SK-N-SH (cell line): ENCODE results near the gene LTBP1. TPM values are rescaled to one million over a fixed set of nuclear protein-coding genes. Genes with fewer than 3 reads are reported as not detected.

Experiments
- CTCF ChIA-PET: fragments of 300-600, 350-600 bp; formaldehyde crosslinking; extraction: SDS; loops from one replicate; lab custom pipeline; 2021; lab: Yijun Ruan, JAX
- POLR2A ChIA-PET: fragments of 350-600 bp; sonication (Branson Sonifier 250); formaldehyde crosslinking; extraction: SDS; loops from one replicate; lab custom pipeline; 2020; ENCODE audit warnings: antibody characterized with exemption, inconsistent platforms; lab: Yijun Ruan, JAX
- DNase-seq: peaks from one replicate; pipeline ENCODE4 v3.0.0; 2012
- H2AFZ ChIP-seq: fragments of 200-600 bp; sonication (generic); 2 replicates; pipeline ENCODE4 v1.8.1; 2016; ENCODE audit warnings: antibody characterized with exemption, mild to moderate bottlenecking, low read depth
- H3F3A ChIP-seq: fragments of 200-600 bp; sonication (generic); replicated peaks from 2 replicates; pipeline ENCODE3; 2016; ENCODE audit warnings: antibody characterized with exemption, mild to moderate bottlenecking; ENCODE audit not compliant: insufficient read depth
- H3K27ac ChIP-seq, 2 experiments: fragments of 200-500 bp in 1 of 2; fragments of 200-600 bp in 1 of 2; sonication (Bioruptor generic) in 1 of 2; sonication (generic), shearing (Covaris generic) in 1 of 2; 2 replicates each; pipeline versions ENCODE4 v1.5.1 to v1.6.1; 2014 to 2016; ENCODE audit warnings: low read depth in 2 of 2, inconsistent platforms in 1 of 2, low read length in 1 of 2, mild to moderate bottlenecking in 1 of 2, mixed read lengths in 1 of 2
- H3K27me3 ChIP-seq: fragments of 200-600 bp; sonication (generic), shearing (Covaris generic); 2 replicates; pipeline ENCODE4 v1.6.1; 2016; ENCODE audit warnings: mixed run types; ENCODE audit not compliant: insufficient read depth
- H3K36me3 ChIP-seq, 2 experiments: fragments of 200-500 bp in 1 of 2; fragments of 200-600 bp in 1 of 2; sonication (Bioruptor generic) in 1 of 2; sonication (generic) in 1 of 2; replicated peaks in 1 of 2; 2 replicates each; pipeline versions ENCODE3 to v1.5.1; 2014 to 2016; ENCODE audit warnings: low read length in 1 of 2, mild to moderate bottlenecking in 1 of 2; ENCODE audit not compliant: insufficient read depth in 2 of 2, control insufficient read depth in 1 of 2
- H3K4me1 ChIP-seq, 2 experiments: fragments of 200-500 bp in 1 of 2; fragments of 200-600 bp in 1 of 2; sonication (Bioruptor generic) in 1 of 2; sonication (generic), shearing (Covaris generic) in 1 of 2; 2 replicates each; pipeline versions ENCODE4 v1.5.1 to v1.6.1; 2014 to 2016; ENCODE audit warnings: low read depth in 1 of 2, low read length in 1 of 2, mixed run types in 1 of 2; ENCODE audit not compliant: insufficient read depth in 2 of 2, control insufficient read depth in 1 of 2
- H3K4me2 ChIP-seq: fragments of 200-600 bp; sonication (generic), shearing (Covaris generic); 2 replicates; pipeline ENCODE4 v1.6.1; 2017; ENCODE audit warnings: mixed run types
- H3K4me3 ChIP-seq, 2 experiments: fragments of 200-500 bp in 1 of 2; fragments of 200-600 bp in 1 of 2; sonication (Bioruptor generic) in 1 of 2; sonication (generic), shearing (Covaris generic) in 1 of 2; 2 replicates each; pipeline versions ENCODE4 v1.5.1 to v1.8.1; 2014 to 2016; ENCODE audit warnings: low read depth in 2 of 2, inconsistent platforms in 1 of 2, low read length in 1 of 2, mild to moderate bottlenecking in 1 of 2, mixed read lengths in 1 of 2, moderate library complexity in 1 of 2
- H3K79me2 ChIP-seq: fragments of 200-600 bp; sonication (generic); 2 replicates; pipeline ENCODE4 v1.8.1; 2017; ENCODE audit warnings: mild to moderate bottlenecking; ENCODE audit not compliant: insufficient read depth
- H3K9ac ChIP-seq: fragments of 200-600 bp; sonication (generic); 2 replicates; pipeline ENCODE4 v1.6.1; 2017; ENCODE audit warnings: mixed run types
- H3K9me2 ChIP-seq: fragments of 200-600 bp; sonication (generic); 2 replicates; pipeline ENCODE4 v1.6.1; 2017; ENCODE audit warnings: mixed run types
- H3K9me3 ChIP-seq: fragments of 200-600 bp; sonication (generic); 2 replicates; pipeline ENCODE4 v1.6.1; 2017; ENCODE audit warnings: mixed run types, mild to moderate bottlenecking, moderate library complexity
- H4K20me1 ChIP-seq: fragments of 200-600 bp; sonication (generic); 2 replicates; pipeline ENCODE4 v1.6.1; 2017; ENCODE audit warnings: mild to moderate bottlenecking, mixed run types; ENCODE audit not compliant: insufficient read depth
- CHD2 ChIP-seq: fragments of 150-350 bp; IDR thresholded peaks from 2 replicates; pipeline ENCODE4 v1.6.1; 2018; ENCODE audit warnings: low read length; ENCODE audit not compliant: partially characterized antibody
- ELF1 ChIP-seq: IDR thresholded peaks from 2 replicates; pipeline ENCODE4 v1.4.0; 2012
- FOXJ3 ChIP-seq: sonication (generic); formaldehyde crosslinking; IDR thresholded peaks from 2 replicates; pipeline ENCODE4 v1.5.1; 2020; ENCODE audit warnings: mild to moderate bottlenecking, missing genetic modification reagents
- FOXM1 ChIP-seq: IDR thresholded peaks from 2 replicates; pipeline ENCODE4 v1.4.0; 2012; ENCODE audit warnings: low read depth, mild to moderate bottlenecking
- GABPA ChIP-seq: IDR thresholded peaks from 2 replicates; pipeline ENCODE4 v1.4.0; 2012; ENCODE audit warnings: low read depth, mild to moderate bottlenecking
- JUND ChIP-seq: IDR thresholded peaks from 2 replicates; pipeline ENCODE4 v1.4.0; 2012
- MXI1 ChIP-seq: IDR thresholded peaks from 2 replicates; pipeline ENCODE4 v1.6.1; 2012; ENCODE audit warnings: mild to moderate bottlenecking, low read depth, low read length, improper control_type of control experiment
- NFIC ChIP-seq: IDR thresholded peaks from 2 replicates; pipeline ENCODE4 v1.4.0; 2012; ENCODE audit warnings: borderline replicate concordance
- POLR2AphosphoS5 ChIP-seq: IDR thresholded peaks from 2 replicates; pipeline ENCODE4 v1.6.1; 2012; ENCODE audit warnings: low read depth, low read length
- RAD21 ChIP-seq: IDR thresholded peaks from 2 replicates; pipeline ENCODE4 v1.6.1; 2012; ENCODE audit warnings: mild to moderate bottlenecking, low read length
- TCF12 ChIP-seq: IDR thresholded peaks from 2 replicates; pipeline ENCODE4 v1.4.0; 2012
- TEAD4 ChIP-seq: IDR thresholded peaks from 2 replicates; pipeline ENCODE4 v1.4.0; 2012; ENCODE audit warnings: mild to moderate bottlenecking, borderline replicate concordance; ENCODE audit not compliant: insufficient read depth
- YY1 ChIP-seq: IDR thresholded peaks from 2 replicates; pipeline ENCODE4 v1.4.0; 2012; ENCODE audit warnings: low read depth, mild to moderate bottlenecking
- WGBS: methylation state at CpG from one replicate; pipeline ENCODE4 v1.1.6; 2017; ENCODE audit warnings: low lambda C conversion rate; 5-methylcytosine and 5-hydroxymethylcytosine counted together
- polyA plus RNA-seq, 3 experiments: library from polyadenylated mRNA; depleted of rRNA; stranded (reverse); fragments of >200 nt; gene quantifications; 2 replicates each; pipeline ENCODE4 v1.2.3, GENCODE V29; 2012
- TF ChIP-seq, protein P1 (sequence below): fragments of 150-350 bp; IDR thresholded peaks from 2 replicates; pipeline ENCODE4 v1.6.1; 2017; ENCODE audit warnings: antibody characterized with exemption, low read length, low read depth, borderline replicate concordance
- TF ChIP-seq, protein P2 (sequence below): fragments of 200-600 bp; sonication (generic); IDR thresholded peaks from 2 replicates; pipeline ENCODE4 v1.6.1; 2017; ENCODE audit warnings: antibody characterized with exemption, mild to moderate bottlenecking, moderate library complexity
- TF ChIP-seq, protein P3 (sequence below): IDR thresholded peaks from 2 replicates; pipeline ENCODE4 v1.6.1; 2012; ENCODE audit warnings: mild to moderate bottlenecking, low read depth, low read length, moderate library complexity
- TF ChIP-seq, protein P4 (sequence below): IDR thresholded peaks from 2 replicates; pipeline ENCODE4 v1.4.0; 2012; ENCODE audit warnings: low read depth, borderline replicate concordance

Gene LTBP1
- polyA plus RNA-seq, 1 of the 3 experiments (the other 2 are of a cell fraction): 467 TPM

DNA sequence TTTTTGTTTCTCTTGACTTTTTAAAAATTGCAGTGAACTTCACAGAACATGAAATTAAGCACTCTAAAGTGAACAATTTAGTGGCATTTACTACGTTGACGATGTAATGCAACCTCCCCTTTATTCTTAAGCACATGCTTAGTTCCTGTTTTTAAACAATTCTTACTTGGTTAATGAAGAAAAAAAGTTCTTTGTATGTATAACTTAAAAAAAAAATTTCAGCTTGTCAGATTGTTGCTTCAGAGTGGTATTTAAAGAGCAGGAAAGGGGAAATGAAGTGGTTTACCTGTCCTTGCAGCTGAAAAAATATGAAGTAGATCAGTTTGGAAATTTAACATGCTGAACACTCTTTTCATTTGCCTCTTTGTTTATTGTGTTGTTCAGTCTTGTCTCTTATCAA, 434.0 kb downstream of the LTBP1 start:
- no peak for DNase-seq
- Histone ChIP-seq H3K9ac (no peak overlapping the region), H3F3A (peaks cover 23% of the 10 kb centered on the region), H2AFZ (no peak overlapping the region), H3K9me3 (no peaks in the 10 kb centered on the region), H4K20me1 (no peaks in the 10 kb centered on the region), H3K27ac (no peak overlapping the region), H3K27me3 (no peaks in the 10 kb centered on the region), H3K4me1 (peaks cover 0 to 3% of the 10 kb centered on the region in 2 experiments; a peak in 1 of 4 replicates), H3K36me3 (peaks cover 10 to 31% of the 10 kb centered on the region in 2 experiments), H3K9me2 (no peaks in the 10 kb centered on the region), H3K4me2 (no peak overlapping the region), H3K4me3 (no peak overlapping the region), H3K79me2 (no peaks in the 10 kb centered on the region)
- ChIA-PET CTCF (interaction anchor here (0.6 to 2.4 kb wide), 7 partner anchors 8 to 64 kb away, joined by 3 to 9 read pairs (median 5); no protein-coding TSS in a partner anchor), POLR2A (no interaction called here)
- WGBS: 76% methylated on average over 2 of the region's 2 CpGs
- no peak for TF ChIP-seq MXI1
- no peak for TF ChIP-seq FOXJ3 (CRISPR knock-in tag)
- no peak for TF ChIP-seq POLR2AphosphoS5
- TF ChIP-seq, protein P1, sequence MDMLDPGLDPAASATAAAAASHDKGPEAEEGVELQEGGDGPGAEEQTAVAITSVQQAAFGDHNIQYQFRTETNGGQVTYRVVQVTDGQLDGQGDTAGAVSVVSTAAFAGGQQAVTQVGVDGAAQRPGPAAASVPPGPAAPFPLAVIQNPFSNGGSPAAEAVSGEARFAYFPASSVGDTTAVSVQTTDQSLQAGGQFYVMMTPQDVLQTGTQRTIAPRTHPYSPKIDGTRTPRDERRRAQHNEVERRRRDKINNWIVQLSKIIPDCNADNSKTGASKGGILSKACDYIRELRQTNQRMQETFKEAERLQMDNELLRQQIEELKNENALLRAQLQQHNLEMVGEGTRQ: no peak
- TF ChIP-seq, protein P2, sequence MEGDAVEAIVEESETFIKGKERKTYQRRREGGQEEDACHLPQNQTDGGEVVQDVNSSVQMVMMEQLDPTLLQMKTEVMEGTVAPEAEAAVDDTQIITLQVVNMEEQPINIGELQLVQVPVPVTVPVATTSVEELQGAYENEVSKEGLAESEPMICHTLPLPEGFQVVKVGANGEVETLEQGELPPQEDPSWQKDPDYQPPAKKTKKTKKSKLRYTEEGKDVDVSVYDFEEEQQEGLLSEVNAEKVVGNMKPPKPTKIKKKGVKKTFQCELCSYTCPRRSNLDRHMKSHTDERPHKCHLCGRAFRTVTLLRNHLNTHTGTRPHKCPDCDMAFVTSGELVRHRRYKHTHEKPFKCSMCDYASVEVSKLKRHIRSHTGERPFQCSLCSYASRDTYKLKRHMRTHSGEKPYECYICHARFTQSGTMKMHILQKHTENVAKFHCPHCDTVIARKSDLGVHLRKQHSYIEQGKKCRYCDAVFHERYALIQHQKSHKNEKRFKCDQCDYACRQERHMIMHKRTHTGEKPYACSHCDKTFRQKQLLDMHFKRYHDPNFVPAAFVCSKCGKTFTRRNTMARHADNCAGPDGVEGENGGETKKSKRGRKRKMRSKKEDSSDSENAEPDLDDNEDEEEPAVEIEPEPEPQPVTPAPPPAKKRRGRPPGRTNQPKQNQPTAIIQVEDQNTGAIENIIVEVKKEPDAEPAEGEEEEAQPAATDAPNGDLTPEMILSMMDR: no peak
- TF ChIP-seq JUND: no peak
- TF ChIP-seq RAD21: no peak
- TF ChIP-seq, protein P3, sequence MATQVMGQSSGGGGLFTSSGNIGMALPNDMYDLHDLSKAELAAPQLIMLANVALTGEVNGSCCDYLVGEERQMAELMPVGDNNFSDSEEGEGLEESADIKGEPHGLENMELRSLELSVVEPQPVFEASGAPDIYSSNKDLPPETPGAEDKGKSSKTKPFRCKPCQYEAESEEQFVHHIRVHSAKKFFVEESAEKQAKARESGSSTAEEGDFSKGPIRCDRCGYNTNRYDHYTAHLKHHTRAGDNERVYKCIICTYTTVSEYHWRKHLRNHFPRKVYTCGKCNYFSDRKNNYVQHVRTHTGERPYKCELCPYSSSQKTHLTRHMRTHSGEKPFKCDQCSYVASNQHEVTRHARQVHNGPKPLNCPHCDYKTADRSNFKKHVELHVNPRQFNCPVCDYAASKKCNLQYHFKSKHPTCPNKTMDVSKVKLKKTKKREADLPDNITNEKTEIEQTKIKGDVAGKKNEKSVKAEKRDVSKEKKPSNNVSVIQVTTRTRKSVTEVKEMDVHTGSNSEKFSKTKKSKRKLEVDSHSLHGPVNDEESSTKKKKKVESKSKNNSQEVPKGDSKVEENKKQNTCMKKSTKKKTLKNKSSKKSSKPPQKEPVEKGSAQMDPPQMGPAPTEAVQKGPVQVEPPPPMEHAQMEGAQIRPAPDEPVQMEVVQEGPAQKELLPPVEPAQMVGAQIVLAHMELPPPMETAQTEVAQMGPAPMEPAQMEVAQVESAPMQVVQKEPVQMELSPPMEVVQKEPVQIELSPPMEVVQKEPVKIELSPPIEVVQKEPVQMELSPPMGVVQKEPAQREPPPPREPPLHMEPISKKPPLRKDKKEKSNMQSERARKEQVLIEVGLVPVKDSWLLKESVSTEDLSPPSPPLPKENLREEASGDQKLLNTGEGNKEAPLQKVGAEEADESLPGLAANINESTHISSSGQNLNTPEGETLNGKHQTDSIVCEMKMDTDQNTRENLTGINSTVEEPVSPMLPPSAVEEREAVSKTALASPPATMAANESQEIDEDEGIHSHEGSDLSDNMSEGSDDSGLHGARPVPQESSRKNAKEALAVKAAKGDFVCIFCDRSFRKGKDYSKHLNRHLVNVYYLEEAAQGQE: no peak
- TF ChIP-seq, protein P4, sequence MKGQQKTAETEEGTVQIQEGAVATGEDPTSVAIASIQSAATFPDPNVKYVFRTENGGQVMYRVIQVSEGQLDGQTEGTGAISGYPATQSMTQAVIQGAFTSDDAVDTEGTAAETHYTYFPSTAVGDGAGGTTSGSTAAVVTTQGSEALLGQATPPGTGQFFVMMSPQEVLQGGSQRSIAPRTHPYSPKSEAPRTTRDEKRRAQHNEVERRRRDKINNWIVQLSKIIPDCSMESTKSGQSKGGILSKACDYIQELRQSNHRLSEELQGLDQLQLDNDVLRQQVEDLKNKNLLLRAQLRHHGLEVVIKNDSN: no peak
- no peak for TF ChIP-seq CHD2
- no peak for TF ChIP-seq TEAD4
- no peak for TF ChIP-seq ELF1
- no peak for TF ChIP-seq NFIC
- no peak for TF ChIP-seq GABPA
- TF ChIP-seq YY1: no peak
- TF ChIP-seq TCF12: no peak
- TF ChIP-seq FOXM1: no peak
